ENCODE measurements around the gene GPNMB.
A peak's percentile ranks its signal among the peaks of the same experiment; 100 is the strongest.

GPNMB gene

DNA sequence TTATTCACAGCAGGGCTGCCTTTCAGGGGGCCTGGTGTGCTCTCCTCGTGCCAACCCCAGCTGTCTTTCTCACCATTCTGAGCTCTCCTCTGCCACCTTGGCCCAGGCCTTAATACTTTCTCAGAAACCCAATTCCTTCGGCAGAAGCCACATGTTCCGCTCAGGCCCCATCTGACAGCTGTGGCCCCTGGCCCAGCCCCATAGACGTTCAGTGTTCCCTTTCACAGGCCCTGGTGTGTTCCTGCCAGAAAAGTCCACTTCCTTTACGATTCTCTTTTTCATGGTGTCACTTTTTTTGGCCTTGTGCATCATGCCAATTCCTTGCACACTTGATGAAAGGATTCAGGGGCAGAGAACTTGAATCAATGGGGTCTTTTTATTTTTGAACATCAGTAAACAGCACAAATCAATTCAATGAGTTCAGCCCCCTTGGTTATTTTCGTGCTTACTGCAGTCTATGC lies 15.9 kb upstream of the GPNMB start:
- no peak for DNase-seq (ENCODE audit: low read depth)

DNA sequence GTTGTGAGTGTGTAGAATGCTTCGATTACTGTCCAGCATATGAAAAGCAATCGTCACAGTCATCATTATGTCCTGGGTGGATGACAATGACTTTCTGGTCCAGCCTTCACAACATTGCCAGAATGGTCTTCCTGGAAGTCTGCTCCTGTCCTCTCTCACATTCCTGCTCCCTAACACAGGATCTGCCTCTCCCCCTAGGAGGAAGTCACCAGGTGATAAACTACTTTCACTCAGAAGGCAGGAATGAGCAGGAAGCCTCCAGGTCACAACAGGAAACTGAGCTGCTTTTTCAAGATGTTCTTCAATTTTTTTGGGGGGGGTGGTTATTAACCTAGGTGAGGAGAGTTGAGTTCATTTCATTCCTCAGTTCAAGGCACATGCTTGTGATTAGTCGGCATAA lies 13.6 kb upstream of the GPNMB start:
- no peak for DNase-seq (ENCODE audit: low read depth)

DNA sequence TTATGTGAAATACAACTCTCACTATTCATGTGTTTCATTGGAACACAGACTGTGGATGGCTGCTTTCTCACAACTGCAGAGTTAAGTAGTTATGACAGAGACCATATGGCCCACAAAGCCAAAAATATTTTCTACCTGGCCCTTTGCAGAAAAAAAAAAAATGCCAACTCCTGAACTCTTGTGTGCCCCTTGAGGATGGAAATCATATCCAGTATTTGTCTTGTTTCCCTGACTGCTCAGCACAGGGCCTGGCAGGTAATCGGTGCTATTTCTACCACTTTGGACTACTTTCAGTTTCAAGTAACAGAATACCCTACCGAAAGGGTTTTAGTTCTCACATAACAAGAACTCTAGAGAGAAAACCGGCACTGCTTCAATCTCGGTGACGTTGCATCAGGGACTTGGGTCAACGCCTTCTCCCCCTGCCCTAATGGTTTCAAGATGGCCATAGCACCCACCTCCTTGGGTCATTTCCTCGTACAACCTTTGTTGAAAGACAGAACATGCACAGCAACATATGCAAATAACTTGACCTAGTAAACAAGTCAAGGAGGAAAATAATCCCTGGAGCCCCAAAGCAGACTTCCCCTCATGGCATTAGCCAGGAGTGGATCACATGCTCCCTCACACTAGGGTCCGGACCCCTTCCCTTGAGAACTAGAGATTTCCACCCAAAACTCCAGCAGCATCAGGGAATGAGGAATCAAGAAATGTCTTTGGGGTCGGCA lies 11.8 kb upstream of the GPNMB start:
- no peak for DNase-seq (ENCODE audit: low read depth)

DNA sequence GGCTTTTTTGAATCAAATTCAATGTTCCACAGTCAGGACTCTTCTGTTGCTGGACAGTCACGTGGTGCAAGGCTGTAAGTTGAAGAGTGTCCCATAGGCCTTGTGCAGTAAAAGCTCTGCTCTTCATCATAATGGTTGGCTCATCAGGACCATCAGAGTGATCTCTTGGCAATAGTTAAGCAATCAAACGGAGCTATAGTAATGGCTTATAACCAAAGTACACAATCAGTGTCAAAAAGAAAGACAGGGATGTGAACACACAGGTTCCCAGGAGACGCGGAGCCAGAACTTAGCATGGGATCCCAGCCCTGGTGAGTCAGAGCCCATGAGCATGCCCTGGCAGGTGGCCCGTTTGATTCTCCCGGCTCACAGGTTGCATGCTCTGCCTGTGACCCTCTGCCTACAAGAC lies 10.8 kb upstream of the GPNMB start:
- DNase-seq (ENCODE audit: low read depth) = no peak

DNA sequence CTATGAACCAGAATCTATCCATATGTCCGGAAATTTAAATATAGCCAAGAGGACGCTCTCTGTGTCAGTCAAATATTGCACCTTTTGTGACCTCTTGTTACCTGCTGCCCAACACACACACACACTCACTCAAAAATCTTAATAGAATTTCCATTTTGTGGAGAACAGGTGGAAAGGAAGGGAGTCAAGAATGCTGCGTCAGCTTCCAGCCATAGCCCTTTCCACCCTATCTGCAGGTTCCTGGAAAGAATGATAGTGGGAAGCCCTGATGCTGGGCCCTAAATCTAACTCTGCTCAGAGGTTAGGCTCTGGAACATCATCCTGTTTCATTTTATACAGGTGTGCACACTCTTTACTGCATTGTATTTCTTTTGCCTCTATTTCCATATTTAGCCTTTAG lies 9.6 kb upstream of the GPNMB start:
- no peak for DNase-seq (ENCODE audit: low read depth)

DNA sequence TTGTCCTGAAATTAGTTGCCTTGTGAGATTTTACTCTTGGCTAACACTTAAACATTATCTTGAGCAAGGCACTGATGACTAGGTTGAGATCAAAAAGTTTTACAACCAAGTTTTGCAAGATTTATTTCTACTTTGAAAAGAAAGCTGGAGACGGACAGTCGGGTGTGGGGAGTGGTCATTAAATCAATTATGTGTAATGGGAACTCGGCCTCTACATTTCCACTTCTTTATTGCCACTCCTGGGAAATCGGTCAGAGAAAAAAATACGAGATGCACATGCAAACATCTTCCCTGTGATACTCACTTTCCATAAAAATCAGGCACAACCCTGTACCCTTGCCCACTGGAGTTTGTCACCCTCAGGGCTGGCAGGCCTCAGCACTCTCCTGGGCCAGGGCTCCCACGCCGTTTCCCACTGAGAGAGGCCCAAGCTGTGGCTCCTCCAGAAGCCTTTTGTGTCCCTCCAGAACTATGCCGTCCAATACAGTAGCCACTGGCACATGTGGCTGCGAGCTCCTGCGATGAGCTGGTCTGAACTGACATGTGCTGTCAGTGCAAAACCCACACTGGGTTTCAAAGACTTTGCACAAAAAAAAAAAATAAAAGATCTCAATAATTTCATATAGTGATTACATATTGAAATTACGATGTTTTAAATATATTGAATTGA lies 7.5 kb upstream of the GPNMB start:
- DNase-seq (ENCODE audit: low read depth) = no peak

DNA sequence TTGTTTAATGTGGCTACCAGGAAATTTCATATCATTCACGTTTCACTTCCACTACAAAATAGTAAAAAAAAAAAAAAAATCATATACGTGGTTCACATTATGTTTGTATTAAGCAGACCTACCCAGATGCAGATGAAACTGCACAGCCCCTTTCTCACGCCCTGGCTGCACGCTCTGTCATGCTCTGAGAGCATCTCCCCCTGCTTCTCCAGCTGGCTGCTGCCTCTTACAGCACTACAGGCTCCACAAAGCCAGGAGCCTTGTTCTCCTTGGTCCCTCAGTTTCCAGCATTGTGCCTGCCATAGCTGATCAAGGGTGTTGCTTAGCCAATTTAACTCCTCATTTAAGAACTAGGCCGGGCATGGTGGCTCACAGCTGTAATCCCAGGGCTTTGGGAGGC lies 6.9 kb upstream of the GPNMB start:
- no peak for DNase-seq (ENCODE audit: low read depth)

DNA sequence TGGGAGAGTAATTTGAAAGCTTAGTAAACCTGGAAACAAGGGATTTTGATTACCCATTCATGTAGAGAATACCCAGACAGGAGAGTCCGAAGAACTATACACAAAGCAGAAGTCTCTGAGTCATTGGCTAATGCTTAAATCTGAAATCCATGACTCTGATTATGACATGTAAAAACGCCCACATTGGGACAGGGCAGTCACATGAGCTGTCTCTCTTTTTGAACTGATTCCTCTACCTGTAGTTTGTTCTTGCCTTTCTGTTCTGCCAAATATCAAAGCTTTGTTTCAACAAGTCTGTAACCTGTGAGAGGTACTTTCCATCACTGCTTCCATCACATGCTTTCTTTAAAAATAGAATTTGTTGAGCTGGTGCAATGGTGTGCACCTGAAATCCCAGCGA lies 4.3 kb upstream of the GPNMB start:
- DNase-seq (ENCODE audit: low read depth) = no peak

DNA sequence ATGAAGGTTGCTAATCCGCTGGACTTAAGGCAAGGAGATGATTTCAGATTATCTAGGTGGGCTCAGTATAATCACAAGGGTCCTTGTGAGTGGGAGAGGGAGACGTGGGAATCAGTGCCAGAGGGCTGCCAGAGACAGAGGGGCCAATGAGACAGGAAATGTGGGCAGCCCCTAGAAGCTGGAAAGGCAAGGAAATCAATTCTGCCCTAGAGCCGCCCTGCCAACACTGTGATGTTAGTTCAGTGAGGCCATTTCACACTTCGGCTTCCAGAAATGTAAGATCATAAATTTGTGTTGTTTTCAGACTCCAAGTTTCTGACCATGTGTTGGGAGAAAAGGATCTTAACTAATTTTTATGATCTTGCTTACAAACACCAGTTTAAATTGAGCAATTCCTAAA lies 3.6 kb upstream of the GPNMB start:
- DNase-seq (ENCODE audit: low read depth) = no peak

DNA sequence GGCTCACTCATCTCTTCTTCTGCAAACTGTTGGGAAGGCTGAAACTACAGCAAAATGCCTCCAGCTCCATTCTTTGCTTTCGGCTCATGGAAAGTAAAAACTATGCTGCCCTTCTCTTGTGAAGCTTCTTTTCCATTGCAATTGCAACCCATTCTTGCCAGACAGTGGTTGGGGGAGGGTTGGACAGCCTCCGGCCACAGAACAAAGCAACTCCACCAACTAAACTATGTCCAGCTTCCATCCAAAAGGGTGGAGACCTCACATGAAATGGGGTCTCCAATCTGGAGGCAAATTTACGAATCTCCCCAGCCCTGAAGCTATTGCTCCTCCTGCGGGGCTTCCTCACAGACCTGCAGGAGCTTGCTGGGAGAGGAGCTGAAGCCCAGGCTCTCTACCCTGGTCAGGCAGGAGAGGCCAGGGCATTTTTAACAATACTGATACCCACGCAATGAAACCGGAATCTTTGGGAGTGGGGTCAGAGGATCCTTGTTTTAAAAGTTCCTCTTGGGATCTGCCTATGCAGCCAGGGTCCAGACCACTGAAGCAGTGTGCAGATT lies 549 bp downstream of the GPNMB start:
- DNase-seq (ENCODE audit: low read depth) = no peak

DNA sequence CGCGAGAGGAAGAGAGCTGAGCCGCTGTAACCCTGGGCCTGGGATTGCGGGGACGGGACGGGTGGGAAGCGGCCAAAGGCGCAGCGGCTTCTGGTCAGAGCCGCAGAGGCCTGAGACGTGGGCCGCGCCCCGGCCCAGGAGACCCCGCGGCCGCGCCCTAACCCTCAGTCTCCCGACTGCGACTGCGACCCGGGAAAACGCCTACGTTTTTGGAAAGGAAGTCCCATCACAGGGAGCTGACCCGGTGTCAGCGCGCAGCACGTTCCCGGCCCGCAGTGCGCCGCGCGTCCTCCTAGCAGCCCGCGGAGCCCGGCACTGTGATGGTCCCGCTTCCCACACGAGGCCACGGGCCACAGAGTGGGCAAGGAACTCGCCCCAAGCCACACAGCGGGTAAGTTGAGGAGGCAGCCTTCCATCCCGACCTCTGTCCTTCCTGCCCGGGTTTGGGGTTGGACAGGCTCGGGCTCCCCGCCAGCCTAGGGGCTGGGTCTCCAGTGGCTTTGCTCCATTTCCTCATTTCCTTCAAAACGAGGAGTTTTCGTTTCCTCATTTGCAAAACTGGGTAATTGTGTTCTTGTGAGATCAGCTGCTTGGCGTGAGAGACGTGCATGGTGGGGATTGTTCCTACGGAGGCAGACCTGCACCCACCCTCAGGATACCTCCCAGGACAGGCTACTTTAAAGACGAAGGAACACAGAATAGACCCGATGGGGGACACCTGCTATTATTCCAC lies 1.2 kb downstream of the GPNMB start:
- DNase-seq (ENCODE audit: low read depth) = no peak

DNA sequence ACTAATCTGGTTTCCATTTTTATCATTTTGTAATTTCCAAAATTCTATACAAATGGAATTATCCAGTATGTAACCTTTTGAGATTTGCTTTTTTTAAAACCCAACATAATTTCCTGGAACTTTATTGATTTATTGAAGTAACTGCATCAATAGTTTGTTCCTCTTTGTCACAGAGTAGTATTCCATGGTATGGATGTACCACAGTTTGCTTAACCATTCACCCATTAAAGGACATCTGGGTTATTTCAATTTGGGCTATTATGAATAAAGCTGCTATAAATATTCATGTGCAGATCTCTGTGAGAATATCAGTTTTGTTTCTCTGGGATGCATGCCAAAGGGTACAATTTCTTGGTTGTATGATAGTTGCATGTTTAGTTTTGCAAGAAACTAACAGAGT lies 2.9 kb downstream of the GPNMB start:
- DNase-seq (ENCODE audit: low read depth) = no peak

DNA sequence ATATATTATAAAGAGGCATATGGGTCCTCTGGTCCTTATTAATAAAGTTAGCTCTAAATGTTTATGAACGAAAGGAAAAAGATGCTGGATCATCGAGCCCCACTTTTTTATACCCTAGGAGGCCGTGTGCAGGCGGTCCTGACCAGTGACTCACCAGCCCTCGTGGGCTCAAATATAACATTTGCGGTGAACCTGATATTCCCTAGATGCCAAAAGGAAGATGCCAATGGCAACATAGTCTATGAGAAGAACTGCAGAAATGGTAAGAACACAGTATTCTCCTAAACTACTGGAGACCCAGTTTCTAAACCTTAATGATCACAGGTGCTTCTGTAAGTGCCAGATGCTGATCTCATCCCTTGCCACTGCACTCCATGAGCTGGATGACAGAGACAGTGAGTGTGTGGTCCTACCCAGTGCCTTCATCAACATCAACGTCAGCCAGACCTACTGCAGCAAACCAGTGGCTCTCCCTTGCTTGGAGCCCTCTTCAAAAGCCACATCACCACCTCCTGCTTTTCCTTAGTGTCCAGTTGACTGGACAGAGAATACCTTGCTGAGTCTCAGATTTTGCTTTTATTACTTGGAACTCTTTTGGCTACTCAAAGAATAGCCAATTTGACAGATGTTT lies 7.6 kb downstream of the GPNMB start:
- peak; percentile 52 for DNase-seq (ENCODE audit: low read depth)

DNA sequence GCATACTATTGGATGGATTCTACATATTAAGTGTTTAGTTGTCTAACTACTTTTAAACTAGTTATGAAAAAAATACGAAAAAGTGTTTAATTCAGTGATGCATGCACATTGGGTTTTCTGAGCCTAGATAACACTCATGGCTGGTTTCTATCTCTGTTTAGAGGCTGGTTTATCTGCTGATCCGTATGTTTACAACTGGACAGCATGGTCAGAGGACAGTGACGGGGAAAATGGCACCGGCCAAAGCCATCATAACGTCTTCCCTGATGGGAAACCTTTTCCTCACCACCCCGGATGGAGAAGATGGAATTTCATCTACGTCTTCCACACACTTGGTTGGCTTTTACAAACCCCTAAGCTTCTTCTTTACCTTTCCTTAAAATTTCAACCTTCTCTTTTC lies 10.2 kb downstream of the GPNMB start:
- no peak for DNase-seq (ENCODE audit: low read depth)

DNA sequence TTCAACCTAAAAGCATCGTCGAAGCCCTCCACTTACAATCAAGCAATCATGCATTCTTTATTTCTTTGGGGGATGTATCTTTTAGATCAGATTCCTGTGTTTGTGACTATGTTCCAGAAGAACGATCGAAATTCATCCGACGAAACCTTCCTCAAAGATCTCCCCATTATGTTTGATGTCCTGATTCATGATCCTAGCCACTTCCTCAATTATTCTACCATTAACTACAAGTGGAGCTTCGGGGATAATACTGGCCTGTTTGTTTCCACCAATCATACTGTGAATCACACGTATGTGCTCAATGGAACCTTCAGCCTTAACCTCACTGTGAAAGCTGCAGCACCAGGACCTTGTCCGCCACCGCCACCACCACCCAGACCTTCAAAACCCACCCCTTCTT lies 13.8 kb downstream of the GPNMB start:
- no peak for DNase-seq (ENCODE audit: low read depth)

DNA sequence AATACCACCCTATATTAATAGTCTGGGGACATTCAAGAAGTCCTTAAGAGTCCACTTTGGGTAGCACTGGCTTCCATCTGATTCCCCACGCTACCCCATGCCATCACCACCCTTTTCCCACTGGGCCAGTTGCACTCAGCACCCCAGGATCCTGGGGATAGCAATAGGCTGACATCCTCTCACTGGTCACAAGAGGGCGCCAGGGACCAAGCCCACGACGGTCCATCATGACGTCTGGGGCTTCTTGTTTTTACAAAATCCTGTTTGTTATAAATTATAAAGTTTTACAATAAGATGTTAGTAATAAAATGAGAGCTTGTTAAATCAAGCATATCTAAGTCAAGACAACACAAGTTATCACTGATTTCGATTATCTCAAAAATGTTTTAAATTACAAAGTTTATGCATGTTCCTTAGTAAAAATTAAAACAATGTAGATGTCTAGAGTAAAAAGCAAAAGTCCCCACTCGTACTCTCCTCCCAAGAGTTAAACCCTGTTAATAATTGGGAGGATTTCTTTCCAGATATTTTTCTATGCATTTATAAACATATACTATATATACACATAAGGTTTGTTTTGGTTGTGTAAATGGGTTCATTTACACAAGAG lies 15.4 kb downstream of the GPNMB start:
- DNase-seq (ENCODE audit: low read depth) = no peak

DNA sequence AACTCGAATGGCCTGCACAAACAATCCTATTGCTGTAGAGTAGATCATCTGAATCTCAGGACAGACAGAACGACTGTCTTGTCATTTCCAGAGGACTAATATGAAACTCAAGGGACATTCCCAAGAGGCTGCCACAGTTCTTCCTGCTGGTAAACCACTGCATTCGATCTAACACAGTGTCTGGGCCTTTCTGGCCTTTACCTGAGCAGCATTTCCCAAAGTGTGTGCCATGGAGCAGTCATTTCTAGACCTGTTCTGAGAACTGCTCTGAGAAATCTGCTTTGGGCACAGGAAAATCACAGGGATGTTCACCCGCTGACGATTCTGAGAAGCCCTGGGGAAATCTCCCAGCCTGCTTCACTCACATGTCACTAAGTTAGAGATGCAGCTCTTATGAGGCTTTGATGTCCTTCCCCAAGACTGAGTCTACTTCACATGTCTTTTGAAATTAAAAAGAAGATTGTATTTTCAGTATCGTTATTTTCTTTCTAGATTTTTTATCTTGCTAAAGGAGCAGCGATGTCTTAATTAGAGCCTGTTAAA lies 18.4 kb downstream of the GPNMB start:
- DNase-seq (ENCODE audit: low read depth) = no peak

DNA sequence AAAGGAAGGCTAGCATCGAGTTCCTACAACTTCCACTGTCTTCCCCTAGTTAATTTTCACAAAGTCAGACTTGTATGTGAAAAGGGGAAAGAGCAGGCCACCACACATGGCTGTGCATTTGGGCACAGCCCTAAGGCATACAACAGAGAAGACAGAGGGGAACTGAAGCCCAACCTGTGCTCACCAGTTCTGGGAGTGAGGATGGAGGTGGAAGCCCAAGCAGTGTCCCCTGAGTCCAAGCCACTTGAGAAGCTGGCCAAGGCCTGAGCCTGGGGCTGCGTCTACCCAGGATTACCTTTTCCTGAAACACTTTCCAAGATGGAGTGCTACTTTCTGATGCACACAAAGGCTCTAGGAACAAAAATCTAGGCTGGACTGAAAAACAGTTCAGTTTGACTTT lies 20.3 kb downstream of the GPNMB start:
- no peak for DNase-seq (ENCODE audit: low read depth)

DNA sequence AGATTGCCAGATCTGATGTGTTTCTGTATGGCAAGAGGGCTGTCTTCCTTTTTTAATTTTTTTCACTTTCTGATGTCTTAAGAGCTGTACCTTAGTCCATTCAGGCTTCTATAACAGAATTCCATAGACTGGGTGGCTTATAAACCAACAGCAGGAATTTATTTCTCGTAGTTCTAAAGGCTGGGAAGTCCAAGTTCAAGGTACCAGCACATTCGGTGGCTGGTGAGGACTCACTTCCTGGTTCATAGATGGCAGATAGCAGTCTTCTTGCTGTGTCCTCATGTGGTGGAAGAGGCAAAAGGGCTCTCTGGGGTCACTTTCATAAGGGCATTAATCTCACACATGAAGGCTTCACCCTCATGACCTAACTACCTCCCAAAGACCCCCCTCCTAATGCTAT lies 20.8 kb downstream of the GPNMB start:
- DNase-seq (ENCODE audit: low read depth) = no peak

DNA sequence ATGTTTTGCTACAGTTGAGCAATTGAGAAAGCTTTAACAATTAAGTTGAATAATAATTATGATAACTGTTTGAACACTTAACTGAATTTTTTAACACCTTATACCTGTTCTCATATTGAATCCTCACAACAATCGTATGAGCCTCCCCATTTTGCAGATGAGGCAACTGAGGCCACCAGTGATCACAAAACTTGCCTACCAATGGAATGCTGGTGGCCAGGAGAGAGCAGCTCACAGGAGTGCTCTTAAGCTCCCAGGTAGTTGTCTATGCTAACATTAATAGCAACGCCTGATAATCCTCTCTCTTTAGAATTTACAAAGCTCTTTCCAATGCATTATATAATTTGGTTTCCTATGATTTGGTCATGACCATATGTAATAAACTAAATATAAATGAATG lies 21.6 kb downstream of the GPNMB start:
- no peak for DNase-seq (ENCODE audit: low read depth)

DNA sequence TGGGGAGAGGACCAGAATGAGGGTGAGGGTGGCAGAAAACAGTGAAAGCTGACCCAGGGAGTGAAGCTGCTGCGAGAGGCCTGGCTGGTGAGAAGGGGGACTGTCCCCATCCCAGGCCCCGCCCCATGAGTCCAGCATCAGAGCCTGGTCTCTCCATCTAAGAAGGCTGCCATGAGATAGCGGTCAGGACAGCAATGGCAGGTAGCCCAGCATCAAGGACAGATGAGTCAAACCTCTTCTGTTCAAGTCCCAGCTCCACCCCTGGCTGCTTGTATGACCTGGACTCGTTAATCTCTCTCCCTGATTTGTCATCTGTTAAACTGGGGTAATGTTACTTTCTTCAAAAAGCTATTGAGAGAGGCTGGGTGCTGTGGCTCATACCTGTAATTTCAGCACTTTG lies 22.2 kb downstream of the GPNMB start:
- no peak for DNase-seq (ENCODE audit: low read depth)

DNA sequence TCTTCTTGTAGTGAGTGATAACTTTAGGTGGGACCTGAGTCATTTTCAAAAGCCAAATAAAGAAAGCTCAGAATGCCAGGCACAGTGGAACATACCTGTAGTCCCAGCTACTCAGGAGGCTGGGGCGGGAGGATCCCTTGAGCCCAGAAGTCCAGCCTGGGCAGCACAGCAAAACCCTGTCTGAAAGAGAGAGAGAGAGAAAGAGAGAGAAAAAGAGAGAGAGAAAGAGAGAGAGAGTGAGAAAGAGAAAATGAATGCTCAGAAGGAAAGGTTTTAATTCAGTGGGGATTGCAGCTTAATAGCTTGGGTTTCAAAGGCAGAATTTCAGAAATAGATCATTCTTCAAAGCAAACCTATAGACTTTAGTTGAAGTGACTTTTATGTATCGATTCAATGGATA lies 25.7 kb downstream of the GPNMB start:
- DNase-seq (ENCODE audit: low read depth) = no peak
